Right lung (tissue), 5 donors: Measurements from ENCODE around the gene SUOX. TPM values are rescaled to one million over a fixed set of nuclear protein-coding genes. Genes with fewer than 3 reads are reported as not detected.

Source experiments
- polyA plus RNA-seq, 5 donors: library from polyadenylated mRNA; unstranded; fragments of 120-200 nt; gene quantifications; one replicate each; pipeline versions ENCODE4 v1.2.1 to v1.2.3, GENCODE V29; 2013; ENCODE audit warnings: inconsistent platforms in 1 of 5, low replicate concordance in 1 of 5; ENCODE audit not compliant: insufficient read length in 5 of 5, insufficient read depth in 1 of 5

SUOX gene
- polyA plus RNA-seq, 5 donors, result 36.7 to 43.4 (median 42.8) TPM

Other genes starting within 250 kb of the SUOX start
- 100 to 1,000 TPM; 110 to 148 (median 115) TPM for gene SARNP, start 179.6 kb upstream of the SUOX start, polyA plus RNA-seq
- 10 to 100 TPM; 20.3 to 26.3 (median 24.4) TPM for gene ORMDL2, start 179.2 kb upstream of the SUOX start, polyA plus RNA-seq
- gene DNAJC14, start 167.7 kb upstream of the SUOX start, polyA plus RNA-seq, result 10 to 100 TPM; 31.8 to 40.9 (median 36.1) TPM
- 10 to 100 TPM in 4 of 5 donors, 1 to 10 TPM in 1; 9.3 to 12.1 (median 10.7) TPM for gene MMP19, start 154.3 kb upstream of the SUOX start, polyA plus RNA-seq
- gene PYM1, start 69.4 kb upstream of the SUOX start, polyA plus RNA-seq, result 10 to 100 TPM; 30.1 to 39.5 (median 32.3) TPM
- 10 to 100 TPM; 27.7 to 44.8 (median 39.6) TPM for gene DGKA, start 66.1 kb upstream of the SUOX start, polyA plus RNA-seq
- gene PMEL, start 31.2 kb upstream of the SUOX start, polyA plus RNA-seq, result 1 to 10 TPM; 2.0 to 2.7 (median 2.4) TPM
- 10 to 100 TPM; 73.1 to 86.5 (median 78.1) TPM for gene CDK2, start 30.4 kb upstream of the SUOX start, polyA plus RNA-seq
- 100 to 1,000 TPM; 131 to 157 (median 146) TPM for gene RAB5B, start 23.2 kb upstream of the SUOX start, polyA plus RNA-seq
- 10 to 100 TPM; 19.7 to 26.1 (median 23.1) TPM for gene IKZF4, start 23.8 kb downstream of the SUOX start, polyA plus RNA-seq
- gene RPS26, start 44.6 kb downstream of the SUOX start, polyA plus RNA-seq, result 100 to 1,000 TPM; 102 to 691 (median 130) TPM
- gene ERBB3, start 82.9 kb downstream of the SUOX start, polyA plus RNA-seq, result 10 to 100 TPM; 71.3 to 97.1 (median 80.0) TPM
- 100 to 1,000 TPM; 118 to 168 (median 134) TPM for gene PA2G4, start 107.3 kb downstream of the SUOX start, polyA plus RNA-seq
- 1,000 to 10,000 TPM; 6,129 to 8,482 (median 6,371) TPM for gene RPL41, start 119.4 kb downstream of the SUOX start, polyA plus RNA-seq
- gene ZC3H10, start 121.0 kb downstream of the SUOX start, polyA plus RNA-seq, result 1 to 10 TPM; 5.1 to 6.8 (median 6.2) TPM
- gene ESYT1, start 131.0 kb downstream of the SUOX start, polyA plus RNA-seq, result 10 to 100 TPM; 74.3 to 90.6 (median 81.1) TPM
- gene MYL6B, start 155.3 kb downstream of the SUOX start, polyA plus RNA-seq, result 100 to 1,000 TPM; 162 to 215 (median 172) TPM
- 1,000 to 10,000 TPM; 1,819 to 2,542 (median 2,207) TPM for gene MYL6, start 161.1 kb downstream of the SUOX start, polyA plus RNA-seq
- gene SMARCC2, start 192.2 kb downstream of the SUOX start, polyA plus RNA-seq, result 100 to 1,000 TPM in 4 of 5 donors, 10 to 100 TPM in 1; 90.6 to 124 (median 119) TPM
- 10 to 100 TPM; 37.6 to 44.8 (median 38.4) TPM for gene RNF41, start 224.6 kb downstream of the SUOX start, polyA plus RNA-seq
- gene NABP2, start 227.1 kb downstream of the SUOX start, polyA plus RNA-seq, result 10 to 100 TPM; 24.6 to 31.3 (median 25.6) TPM
- 1 to 10 TPM; 2.6 to 5.6 (median 4.8) TPM for gene SLC39A5, start 232.8 kb downstream of the SUOX start, polyA plus RNA-seq